Measurements from ENCODE around the gene HOXB2. TPM values are rescaled to one million over a fixed set of nuclear protein-coding genes. Genes with fewer than 3 reads are reported as not detected.

The HOXB2 gene
- total RNA-seq, 1 donor from 2014 or later = 2.9 TPM

DNA sequence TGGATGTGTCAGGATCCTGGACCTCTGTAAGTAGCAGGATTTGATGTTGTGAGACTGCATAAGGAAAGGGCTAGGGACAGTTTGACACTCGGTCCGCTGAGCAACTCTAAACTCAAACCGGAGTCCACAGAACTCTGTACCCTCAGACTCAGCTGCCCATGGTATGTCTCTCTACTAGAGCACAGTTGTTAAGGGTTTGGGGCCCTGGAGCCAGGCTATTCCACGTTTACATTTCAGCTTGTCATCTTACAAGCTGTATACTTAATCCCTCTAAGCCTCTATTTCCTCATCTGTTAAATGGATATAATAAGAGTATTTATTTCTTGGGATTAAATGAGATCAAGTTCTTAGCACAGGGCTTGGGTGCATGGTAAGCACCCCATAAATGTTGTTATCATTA is 42.0 kb downstream of the HOXB2 start:
- DNase-seq = no peak
- no peak overlapping the region for H3K27ac Mint-ChIP-seq
- TF ChIP-seq CTCF (IDR thresholded peaks at IDR 0.05) = no peak
- no peaks in the 10 kb centered on the region for H3K36me3 Mint-ChIP-seq (ENCODE audit: low read depth)
- POLR2A ChIA-PET = no interaction called here
- CTCF ChIA-PET = interaction anchor here (1.3 kb wide), 1 partner anchor 167 kb away, joined by 4 read pairs; no protein-coding TSS in a partner anchor
- peaks cover 22% of the 10 kb centered on the region for H3K27me3 Mint-ChIP-seq
- intact Hi-C loops (cut with micrococcal nuclease) = no loop called here
- no peak overlapping the region for H3K4me3 Mint-ChIP-seq
- H3K9me3 Mint-ChIP-seq = no peaks in the 10 kb centered on the region
- H3K4me1 Mint-ChIP-seq = no peaks in the 10 kb centered on the region
- no peak for ATAC-seq (ENCODE audit: low read depth)

- Mint-ChIP-seq H3K4me1 (no peaks in the 10 kb centered on the region), H3K4me3 (no peak overlapping the region), H3K36me3 (ENCODE audit: low read depth) (no peaks in the 10 kb centered on the region), H3K27ac (no peak overlapping the region), H3K9me3 (no peaks in the 10 kb centered on the region), H3K27me3 (peaks cover 22% of the 10 kb centered on the region)
- ChIA-PET CTCF (no interaction called here), POLR2A (no interaction called here)
- intact Hi-C loops (cut with micrococcal nuclease) = no loop called here
- DNase-seq = no peak
- no peak for ATAC-seq (ENCODE audit: low read depth)
- no peak for TF ChIP-seq CTCF (IDR thresholded peaks at IDR 0.05)
Measured at GRCh38 chr17:48502312-48502711, 42.6 kb downstream of the HOXB2 start.

DNA sequence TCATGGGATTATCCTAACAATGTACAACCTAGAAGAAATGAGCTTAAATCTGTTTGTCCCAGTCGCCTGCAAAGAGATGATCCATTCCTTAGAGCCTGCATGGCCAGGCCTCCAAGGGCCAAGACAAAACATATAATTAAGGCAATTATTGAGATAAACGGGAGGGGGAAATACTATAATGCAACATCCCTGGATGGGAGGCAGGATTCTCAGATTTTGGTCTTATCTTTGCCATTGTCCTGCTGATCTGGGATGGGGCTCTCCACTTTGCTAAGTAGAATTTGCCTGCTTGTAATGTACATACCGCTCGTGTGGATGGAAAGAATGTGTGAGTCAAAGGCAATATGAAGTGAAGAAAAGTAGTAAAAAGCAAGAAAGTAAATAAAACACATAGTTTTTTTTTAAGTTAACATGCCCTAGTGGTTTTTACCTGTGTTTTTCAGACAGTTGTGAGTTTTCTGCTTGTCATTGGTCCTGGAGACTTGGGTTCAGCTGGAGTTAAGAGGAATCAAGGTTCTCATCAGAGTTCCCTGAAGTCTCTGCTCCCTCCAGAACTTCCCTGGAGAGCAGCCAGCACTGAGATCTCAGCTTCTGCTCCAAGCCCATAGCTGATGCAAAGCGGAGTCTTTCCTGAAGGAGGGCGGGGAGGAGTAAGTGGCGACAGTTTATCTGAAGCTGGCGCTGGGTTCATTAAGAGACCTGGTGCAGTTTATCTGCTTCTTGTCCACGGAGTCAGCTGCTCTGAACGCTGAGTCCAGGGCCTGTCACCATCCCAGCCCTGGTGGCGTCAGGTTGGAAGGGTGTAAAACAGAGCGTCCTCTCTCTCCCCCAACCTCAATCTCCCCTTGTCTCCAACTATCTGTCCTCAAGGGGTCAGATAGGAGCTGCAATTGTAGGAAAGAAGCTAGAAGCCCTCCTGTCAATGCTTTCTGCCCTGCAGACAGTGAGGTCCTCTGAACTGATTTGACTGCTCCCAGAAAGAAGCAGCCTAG is 44.2 kb downstream of the HOXB2 start:
- POLR2A ChIA-PET = interaction anchor here (0.5 kb wide), 1 partner anchor 34 kb away, joined by 3 read pairs; no protein-coding TSS in a partner anchor

DNA sequence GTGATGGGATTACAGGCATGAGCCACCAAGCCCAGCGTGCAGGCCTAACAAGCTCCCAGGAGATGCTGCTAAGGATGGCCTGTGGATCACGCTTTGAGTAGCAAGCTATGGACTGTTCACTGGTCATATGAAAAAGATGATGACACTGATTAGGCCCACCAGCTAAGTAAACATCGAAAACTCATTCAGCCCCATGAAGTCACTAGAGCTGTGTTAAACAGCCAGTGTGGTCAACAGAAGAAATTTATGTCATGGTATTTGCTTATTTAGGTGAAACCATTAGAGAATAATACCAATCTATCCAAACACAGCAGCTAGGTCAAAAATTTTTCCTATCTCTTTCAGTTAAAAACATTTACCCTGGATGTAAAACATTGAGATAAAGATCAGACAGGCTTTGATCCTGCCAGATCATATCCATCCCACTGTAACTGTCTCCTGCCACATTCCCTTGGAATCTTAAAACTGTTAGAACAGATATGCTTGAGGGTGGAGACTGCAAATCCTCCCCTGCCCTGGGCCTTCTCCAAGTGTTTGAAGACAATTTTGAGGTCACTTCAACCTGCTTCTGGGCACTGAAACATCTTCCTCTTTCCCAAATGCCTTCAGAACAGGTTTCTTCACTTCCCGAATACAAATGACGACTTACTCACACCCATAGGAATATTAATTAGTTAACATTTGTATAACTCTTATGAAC is 45.0 kb downstream of the HOXB2 start:
- Mint-ChIP-seq H3K4me3 (no peak overlapping the region), H3K27ac (no peak overlapping the region), H3K36me3 (ENCODE audit: low read depth) (no peaks in the 10 kb centered on the region), H3K4me1 (no peaks in the 10 kb centered on the region), H3K27me3 (peaks cover 28% of the 10 kb centered on the region), H3K9me3 (no peaks in the 10 kb centered on the region)
- DNase-seq (no peak), ATAC-seq (ENCODE audit: low read depth) (no peak)
- TF ChIP-seq CTCF (IDR thresholded peaks at IDR 0.05) = no peak
- intact Hi-C loops (cut with micrococcal nuclease) = no loop called here
- CTCF ChIA-PET = interaction anchor here (1.2 to 1.7 kb wide), 2 partner anchors 93 to 148 kb away, joined by 3 to 5 read pairs; no protein-coding TSS in a partner anchor
- POLR2A ChIA-PET = no interaction called here

More for the DNA sequence above, 44.2 kb downstream of the HOXB2 start:
- no peak overlapping the region for H3K27ac Mint-ChIP-seq
- no peaks in the 10 kb centered on the region for H3K4me1 Mint-ChIP-seq
- no peak for ATAC-seq (ENCODE audit: low read depth)
- H3K4me3 Mint-ChIP-seq = no peak overlapping the region
- peaks cover 28% of the 10 kb centered on the region for H3K27me3 Mint-ChIP-seq
- CTCF ChIA-PET = interaction anchor here (0.5 to 1.7 kb wide), 3 partner anchors 92 to 909 kb away, joined by 3 to 5 read pairs (median 3); no protein-coding TSS in a partner anchor
- intact Hi-C loops (cut with micrococcal nuclease) = no loop called here
- no peaks in the 10 kb centered on the region for H3K36me3 Mint-ChIP-seq (ENCODE audit: low read depth)
- H3K9me3 Mint-ChIP-seq = no peaks in the 10 kb centered on the region
- no peak for TF ChIP-seq CTCF (IDR thresholded peaks at IDR 0.05)
- DNase-seq = no peak

- Mint-ChIP-seq H3K9me3 (no peaks in the 10 kb centered on the region), H3K4me3 (no peak overlapping the region), H3K4me1 (no peaks in the 10 kb centered on the region), H3K36me3 (ENCODE audit: low read depth) (no peaks in the 10 kb centered on the region), H3K27me3 (peaks cover 25% of the 10 kb centered on the region), H3K27ac (no peak overlapping the region)
- TF ChIP-seq CTCF (IDR thresholded peaks at IDR 0.05) = no peak
- no peak for DNase-seq
- no peak for ATAC-seq (ENCODE audit: low read depth)
- POLR2A ChIA-PET = no interaction called here
- intact Hi-C loops (cut with micrococcal nuclease) = no loop called here
- CTCF ChIA-PET = interaction anchor here (1.7 kb wide), 1 partner anchor 147 kb away, joined by 5 read pairs; no protein-coding TSS in a partner anchor
Measured at GRCh38 chr17:48499248-48499647, 45.7 kb downstream of the HOXB2 start.

All from activated B cell treated with CpG ODN at 0.5 μM for 24 hours (primary cell).